HL-60 (cell line): Measurements from ENCODE around the gene SRSF12.

Source experiments
- GABPA ChIP-seq: IDR thresholded peaks from 2 replicates; pipeline ENCODE4 v1.6.1; 2012; ENCODE audit warnings: low read depth
- POLR2AphosphoS5 ChIP-seq: IDR thresholded peaks from 2 replicates; pipeline ENCODE4 v1.6.1; 2012; ENCODE audit warnings: low read depth
- SPI1 ChIP-seq: IDR thresholded peaks from 2 replicates; pipeline ENCODE4 v1.6.1; 2012; ENCODE audit warnings: low read depth, mild to moderate bottlenecking, borderline replicate concordance
- TF ChIP-seq, protein P1 (sequence below): IDR thresholded peaks from one replicate; pipeline ENCODE4 v1.5.1; 2011; ENCODE audit warnings: low read length, control low read depth, inconsistent platforms; ENCODE audit not compliant: insufficient read depth
- TF ChIP-seq, protein P2 (sequence below): IDR thresholded peaks from 2 replicates; pipeline ENCODE4 v1.6.1; 2012; ENCODE audit warnings: low read depth; ENCODE audit not compliant: insufficient replicate concordance

DNA sequence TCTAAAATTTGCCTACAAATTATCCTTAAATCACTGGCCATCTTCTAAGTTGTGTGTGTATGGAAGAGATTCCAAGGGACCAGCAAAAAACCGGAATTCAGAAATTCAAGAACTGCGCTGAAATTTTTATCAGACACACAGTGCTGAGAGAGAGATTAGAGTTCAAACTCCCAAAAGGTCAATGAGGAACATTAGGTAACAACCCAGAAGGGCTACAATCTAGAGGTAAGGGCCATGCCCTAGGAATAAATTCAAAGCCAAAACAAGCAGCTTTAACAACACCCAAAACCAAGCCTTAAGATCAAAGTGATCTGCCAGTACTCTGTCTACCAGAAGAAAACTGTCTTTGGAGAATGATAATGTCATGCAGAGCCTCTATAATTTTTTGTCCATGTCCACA, 17.8 kb downstream of the SRSF12 start:
- TF ChIP-seq, protein P1, sequence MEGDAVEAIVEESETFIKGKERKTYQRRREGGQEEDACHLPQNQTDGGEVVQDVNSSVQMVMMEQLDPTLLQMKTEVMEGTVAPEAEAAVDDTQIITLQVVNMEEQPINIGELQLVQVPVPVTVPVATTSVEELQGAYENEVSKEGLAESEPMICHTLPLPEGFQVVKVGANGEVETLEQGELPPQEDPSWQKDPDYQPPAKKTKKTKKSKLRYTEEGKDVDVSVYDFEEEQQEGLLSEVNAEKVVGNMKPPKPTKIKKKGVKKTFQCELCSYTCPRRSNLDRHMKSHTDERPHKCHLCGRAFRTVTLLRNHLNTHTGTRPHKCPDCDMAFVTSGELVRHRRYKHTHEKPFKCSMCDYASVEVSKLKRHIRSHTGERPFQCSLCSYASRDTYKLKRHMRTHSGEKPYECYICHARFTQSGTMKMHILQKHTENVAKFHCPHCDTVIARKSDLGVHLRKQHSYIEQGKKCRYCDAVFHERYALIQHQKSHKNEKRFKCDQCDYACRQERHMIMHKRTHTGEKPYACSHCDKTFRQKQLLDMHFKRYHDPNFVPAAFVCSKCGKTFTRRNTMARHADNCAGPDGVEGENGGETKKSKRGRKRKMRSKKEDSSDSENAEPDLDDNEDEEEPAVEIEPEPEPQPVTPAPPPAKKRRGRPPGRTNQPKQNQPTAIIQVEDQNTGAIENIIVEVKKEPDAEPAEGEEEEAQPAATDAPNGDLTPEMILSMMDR = no peak
- no peak for TF ChIP-seq POLR2AphosphoS5
- TF ChIP-seq, protein P2, sequence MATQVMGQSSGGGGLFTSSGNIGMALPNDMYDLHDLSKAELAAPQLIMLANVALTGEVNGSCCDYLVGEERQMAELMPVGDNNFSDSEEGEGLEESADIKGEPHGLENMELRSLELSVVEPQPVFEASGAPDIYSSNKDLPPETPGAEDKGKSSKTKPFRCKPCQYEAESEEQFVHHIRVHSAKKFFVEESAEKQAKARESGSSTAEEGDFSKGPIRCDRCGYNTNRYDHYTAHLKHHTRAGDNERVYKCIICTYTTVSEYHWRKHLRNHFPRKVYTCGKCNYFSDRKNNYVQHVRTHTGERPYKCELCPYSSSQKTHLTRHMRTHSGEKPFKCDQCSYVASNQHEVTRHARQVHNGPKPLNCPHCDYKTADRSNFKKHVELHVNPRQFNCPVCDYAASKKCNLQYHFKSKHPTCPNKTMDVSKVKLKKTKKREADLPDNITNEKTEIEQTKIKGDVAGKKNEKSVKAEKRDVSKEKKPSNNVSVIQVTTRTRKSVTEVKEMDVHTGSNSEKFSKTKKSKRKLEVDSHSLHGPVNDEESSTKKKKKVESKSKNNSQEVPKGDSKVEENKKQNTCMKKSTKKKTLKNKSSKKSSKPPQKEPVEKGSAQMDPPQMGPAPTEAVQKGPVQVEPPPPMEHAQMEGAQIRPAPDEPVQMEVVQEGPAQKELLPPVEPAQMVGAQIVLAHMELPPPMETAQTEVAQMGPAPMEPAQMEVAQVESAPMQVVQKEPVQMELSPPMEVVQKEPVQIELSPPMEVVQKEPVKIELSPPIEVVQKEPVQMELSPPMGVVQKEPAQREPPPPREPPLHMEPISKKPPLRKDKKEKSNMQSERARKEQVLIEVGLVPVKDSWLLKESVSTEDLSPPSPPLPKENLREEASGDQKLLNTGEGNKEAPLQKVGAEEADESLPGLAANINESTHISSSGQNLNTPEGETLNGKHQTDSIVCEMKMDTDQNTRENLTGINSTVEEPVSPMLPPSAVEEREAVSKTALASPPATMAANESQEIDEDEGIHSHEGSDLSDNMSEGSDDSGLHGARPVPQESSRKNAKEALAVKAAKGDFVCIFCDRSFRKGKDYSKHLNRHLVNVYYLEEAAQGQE = no peak
- TF ChIP-seq GABPA = no peak
- no peak for TF ChIP-seq SPI1
